GM19468 (cell line): ENCODE measurements around the gene ELMO1.
"Not testable (repeated sequence)": the region's sequence is repeated elsewhere in the genome, so short reads cannot be mapped to it uniquely, and the experiment has no call there.

ENCODE experiments used
- ATAC-seq: cut with Tn5 transposase; IDR thresholded peaks from one replicate; pipeline ENCODE4 v1.9.1; 2021; ENCODE audit warnings: mild to moderate bottlenecking, moderate library complexity, moderate number of reproducible peaks; ENCODE audit not compliant: unreplicated experiment; ENCODE audit errors: extremely low read depth

ELMO1 gene

DNA sequence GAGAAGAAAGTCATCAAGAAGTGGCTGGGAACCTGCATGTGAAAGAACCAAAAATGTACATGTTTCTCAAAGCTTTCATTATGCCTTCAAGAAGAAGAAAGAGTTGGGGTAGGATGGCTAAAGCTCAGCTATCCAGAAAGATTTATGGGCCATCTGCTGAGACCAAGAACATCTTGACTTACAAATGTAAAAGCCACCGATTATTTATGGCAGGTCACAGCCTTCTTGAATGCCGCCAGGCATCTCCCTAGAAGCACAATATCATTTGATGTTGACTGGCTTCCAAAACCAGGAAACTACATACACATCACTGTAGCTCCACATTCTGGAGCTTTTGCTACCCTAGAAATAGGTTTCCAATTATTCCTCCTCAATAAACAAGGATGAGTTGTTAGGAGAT is 470.2 kb downstream of the ELMO1 start:
- no peak for ATAC-seq

DNA sequence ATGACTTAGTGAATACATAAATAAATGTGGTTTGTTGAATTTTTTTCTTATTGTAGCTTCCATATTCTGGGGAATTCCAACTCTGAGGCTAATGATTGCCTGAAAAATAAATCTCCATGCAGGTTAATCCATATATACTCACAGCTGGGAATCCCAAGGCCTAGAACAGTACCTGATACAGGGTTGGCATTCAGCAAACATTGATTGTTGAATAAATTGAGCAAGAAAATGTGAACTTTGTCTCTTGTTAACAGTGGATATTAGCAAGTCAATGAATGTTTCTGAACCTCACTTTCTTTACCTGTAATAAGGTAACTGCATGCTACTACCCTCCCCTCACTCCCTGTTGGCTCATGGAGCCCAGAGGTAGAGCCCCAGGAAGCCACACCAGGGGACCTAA is 470.8 kb downstream of the ELMO1 start:
- no peak for ATAC-seq

DNA sequence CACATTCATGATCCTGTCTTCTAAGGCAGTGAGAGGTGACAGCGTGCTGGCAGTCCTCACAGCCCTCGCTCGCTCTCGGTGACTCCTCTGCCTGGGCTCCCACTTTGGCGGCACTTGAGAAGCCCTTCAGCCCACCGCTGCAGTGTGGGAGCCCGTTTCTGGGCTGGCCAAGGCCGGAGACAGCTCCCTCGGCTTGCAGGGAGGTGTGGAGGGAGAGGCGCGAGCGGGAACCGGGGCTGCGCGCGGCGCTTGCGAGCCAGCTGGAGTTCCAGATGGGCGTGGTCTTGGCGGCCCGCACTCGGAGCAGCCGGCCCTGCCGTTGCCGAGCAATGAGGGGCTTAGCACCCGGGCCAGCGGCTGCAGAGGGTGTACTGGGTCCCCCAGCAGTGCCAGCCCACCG is 475.1 kb downstream of the ELMO1 start:
- ATAC-seq: not testable (repeated sequence)

DNA sequence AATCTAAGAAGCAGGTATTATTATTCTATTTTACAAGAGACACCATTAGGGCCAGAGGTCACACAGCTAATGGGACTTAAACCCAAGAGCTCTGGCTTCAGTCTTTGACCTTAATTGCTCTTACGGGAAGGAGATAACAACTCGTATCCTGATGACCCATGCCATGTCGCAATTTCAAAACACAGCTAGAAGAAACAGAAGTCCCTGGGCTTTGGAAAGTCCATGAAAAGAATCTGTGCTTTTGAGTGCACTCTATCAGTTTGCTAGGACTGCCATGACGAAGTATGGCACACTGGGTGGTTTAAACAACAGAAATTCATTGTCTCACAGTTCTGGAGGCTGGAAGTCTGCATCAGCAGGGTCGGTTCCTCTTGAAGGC is 476.5 kb downstream of the ELMO1 start:
- no peak for ATAC-seq

DNA sequence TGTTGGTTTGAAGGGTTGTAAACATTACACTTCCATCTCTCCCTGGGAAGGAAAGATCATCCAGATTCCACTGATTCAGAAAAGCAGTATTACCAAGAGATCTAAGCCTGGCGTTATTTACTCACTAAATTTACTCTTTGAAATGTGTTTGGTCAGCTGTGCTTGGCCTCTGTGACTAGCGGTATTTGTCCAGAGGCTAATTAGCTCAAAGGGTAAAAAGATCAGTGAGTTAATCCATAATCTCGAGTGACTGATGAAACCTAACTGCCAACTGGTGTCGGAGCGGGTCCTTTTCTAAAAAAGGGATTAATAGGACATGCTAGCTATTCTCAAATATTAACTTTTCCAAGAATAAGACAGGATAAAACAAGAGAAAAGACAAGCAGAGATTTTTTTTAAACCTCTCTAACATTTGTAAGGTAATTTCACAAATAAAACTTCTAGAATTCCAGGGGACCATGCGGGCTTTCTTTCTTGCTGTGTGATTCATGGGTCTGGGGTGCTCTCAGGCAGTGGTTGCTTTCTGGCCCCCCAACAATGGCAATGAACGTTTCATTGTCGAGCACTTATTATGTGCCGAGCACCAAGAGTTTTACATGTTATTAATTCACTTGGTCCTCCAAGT is 477.0 kb downstream of the ELMO1 start:
- no peak for ATAC-seq

DNA sequence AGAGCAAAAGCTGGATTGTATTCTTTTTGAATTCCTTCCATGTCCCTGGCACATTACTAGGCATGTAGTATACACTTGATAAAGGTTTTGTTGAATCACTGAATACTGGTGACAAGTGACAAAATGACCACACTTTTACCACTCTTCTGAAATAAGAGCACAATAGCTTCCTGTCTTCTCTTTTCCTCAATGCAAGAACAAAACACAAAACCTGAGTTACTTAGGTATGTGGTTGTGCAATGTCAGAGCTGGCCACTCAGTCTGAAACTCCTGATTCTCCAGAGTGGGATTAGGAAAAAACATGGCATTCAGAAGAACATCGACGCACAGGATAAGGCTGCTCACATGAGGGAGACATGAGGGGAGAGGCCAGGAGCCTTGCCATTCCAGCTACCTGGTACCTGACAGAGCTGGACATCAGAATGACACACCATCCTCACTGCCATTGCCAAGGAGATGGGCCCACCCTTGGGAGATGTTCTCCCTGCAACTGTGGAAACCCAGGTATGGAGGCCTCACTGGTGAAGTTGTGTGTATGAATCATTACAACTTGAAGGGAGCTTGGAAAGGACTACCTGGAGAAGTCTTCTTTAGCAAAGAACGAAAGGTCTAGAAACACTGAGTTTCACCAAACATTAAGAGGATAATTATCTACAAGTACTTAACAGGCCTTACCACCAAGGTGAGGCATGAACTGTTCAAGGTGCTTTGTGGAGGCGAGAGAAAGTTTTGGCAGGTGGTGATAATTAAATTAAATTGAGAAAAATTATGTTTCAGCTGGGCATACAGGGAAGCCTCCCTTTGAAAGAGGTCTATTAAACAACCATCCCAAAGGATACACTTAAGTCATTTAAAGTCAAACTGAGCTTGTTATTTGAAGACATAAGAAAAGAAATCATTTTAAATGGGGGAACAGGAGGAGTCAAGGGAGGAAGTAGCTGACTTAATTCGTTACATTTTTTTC is 477.8 kb downstream of the ELMO1 start:
- no peak for ATAC-seq

DNA sequence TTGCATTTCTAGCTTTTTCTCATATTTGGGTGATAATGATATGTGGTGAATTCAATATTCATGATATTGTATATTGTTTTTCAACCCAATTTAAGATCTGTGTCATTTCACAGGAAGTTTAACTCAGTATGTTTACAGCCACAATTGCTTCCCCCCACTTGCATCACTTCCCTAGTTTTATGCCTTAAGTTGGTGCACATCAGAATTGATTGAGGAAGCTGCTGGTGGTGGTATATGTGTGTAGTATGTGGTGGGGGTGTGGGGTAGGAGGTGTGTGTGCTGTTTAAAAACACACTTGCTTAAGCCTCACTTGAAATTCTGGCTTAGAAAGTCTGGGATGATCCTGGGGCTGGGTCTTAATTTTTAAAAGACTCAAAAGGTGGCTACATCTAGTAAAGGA is 479.3 kb downstream of the ELMO1 start:
- ATAC-seq: no peak

DNA sequence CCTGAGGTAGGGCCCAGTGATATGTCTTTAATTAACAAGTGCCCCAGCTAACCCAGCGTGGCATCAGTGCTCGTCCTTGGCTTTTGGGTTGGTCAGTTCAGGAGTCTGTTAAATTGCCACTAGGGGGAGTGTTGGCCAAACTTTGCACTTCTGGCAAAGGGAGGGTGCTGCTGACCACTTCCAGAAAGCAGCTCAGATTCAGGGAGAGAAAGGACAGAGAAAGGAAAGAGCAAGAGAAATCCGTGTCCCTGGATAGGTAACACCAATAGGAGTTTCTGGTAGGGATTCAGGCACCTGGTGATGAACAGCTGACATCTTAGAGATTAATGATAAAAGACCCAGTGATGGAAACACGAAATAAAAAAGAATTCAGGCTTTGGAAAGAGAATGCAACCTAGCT is 481.3 kb downstream of the ELMO1 start:
- ATAC-seq: no peak

DNA sequence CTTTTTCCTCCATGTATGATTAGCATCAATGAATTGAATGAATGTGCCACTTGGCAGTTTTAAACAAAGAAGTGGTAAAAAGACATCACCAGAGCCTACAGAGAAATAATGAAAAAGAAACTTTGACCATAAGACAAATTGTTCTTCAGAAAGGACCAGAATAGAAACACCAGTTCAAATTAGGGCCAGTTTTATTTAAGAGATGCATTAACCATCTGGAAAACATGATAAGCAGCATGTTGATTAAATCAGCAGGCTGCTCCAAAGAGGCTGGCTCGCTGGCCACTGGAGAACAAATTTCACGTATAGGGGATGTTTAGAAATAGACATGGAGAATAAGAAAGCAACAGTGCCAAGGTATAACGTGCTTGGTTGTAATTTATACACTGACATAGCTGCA is 482.0 kb downstream of the ELMO1 start:
- no peak for ATAC-seq

DNA sequence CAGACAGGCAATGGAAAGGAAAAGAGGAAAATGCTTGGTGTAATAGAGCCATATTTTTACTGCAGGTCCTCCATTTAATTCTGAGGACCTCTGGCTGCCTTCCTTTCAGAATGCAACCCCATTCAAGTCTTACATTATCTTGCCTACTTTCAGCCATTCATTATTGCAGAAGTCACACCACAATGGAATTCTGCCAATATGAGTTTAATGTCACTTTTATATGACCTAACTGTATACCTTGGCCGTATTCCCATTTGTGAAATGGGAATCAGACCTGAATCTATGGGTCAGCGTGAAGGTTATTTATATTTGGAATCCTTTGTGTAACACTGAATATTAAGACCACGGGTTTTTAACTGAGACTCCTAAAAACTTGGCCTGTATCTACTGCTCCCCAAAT is 482.6 kb downstream of the ELMO1 start:
- no peak for ATAC-seq

DNA sequence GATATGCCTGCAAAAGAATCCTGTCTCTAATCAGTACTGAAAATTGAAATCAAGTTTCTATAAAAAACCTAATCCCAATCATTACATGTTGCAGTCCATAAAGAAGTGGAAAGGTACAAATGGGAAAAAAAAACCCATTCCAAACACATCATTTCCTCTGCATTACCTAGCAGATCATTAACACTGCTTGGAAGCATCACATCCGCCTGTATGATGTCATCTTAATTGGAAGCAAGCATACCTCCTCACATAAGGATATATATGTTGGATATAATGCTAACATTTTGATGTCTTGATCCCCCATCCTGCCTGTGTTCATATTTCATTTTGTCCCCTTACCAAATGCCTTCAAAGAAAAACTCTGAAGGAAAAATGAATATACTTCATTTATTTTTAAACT is 483.0 kb downstream of the ELMO1 start:
- no peak for ATAC-seq

DNA sequence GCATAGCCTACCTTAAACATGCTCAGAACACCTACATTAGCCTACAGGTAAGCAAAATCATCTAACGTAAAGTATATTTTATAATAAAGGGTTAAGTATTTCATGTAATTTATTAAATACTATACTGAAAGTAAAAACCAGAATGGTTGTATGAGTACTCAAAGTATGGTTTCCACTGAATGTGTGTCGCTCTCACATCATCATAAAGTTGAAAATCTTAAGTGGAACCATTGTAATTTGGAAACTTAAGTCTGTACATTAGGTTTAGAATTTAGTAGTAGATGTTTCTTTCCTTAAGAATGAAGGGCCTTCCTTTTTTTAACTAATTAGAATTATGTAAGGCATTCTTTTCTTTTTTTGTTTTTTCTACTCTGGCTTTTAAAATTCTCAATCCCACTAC is 484.4 kb downstream of the ELMO1 start:
- ATAC-seq: no peak

DNA sequence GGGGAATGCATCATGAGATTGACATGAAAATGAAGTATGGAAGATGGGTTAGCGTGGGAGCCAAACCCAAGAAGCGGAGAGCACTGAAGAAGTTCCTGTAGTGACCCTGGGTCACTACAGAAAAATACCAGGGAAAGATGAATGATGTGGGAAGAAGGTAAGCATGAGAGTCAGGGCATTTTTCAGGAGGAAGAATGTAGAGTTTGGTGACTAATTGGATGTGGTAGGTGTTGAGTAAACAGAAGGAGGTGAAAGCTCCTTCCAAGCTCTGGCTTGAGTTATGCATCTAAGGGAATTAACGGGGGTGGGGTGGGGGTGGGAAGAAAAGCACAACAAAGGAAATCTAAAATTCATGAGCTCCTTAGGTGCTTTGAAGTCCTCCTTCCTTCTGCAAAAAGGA is 486.3 kb downstream of the ELMO1 start:
- no peak for ATAC-seq

DNA sequence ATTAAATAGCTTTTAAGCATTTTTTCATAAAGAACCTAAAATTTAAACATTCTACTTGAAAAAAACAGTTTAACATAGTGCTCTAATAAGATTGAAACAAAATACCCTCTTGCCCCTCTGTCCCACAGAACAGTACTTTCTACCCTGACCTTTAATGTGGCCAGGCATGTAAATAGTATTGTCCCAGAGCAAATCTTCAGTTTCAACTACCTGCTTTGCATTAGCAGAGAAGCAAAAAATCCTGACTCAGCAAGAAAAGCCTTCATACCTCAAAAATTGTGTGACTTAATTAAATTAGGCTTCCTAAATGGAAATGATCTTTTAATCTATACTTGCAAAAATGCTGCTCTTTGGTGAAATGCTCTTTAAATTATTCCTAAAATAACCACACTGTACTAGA is 487.0 kb downstream of the ELMO1 start:
- ATAC-seq: no peak

DNA sequence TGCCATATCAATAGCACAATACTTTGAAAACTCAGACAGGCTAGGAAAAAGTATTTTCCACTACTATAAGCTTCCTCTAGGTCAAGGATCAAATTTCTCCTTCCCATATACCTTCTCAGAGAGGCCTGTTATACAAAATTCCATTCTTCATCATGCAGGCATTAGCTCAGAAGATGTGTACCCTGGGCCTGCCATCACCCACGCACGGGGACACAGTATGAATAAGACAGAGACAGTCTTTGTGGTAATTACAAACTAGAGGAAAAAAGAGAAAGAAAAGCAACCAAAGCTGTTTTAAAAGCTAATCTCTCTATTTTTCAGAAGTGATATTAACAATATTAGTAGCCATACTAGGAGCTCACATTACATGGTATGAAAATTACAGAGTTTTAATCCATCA is 487.6 kb downstream of the ELMO1 start:
- no peak for ATAC-seq

DNA sequence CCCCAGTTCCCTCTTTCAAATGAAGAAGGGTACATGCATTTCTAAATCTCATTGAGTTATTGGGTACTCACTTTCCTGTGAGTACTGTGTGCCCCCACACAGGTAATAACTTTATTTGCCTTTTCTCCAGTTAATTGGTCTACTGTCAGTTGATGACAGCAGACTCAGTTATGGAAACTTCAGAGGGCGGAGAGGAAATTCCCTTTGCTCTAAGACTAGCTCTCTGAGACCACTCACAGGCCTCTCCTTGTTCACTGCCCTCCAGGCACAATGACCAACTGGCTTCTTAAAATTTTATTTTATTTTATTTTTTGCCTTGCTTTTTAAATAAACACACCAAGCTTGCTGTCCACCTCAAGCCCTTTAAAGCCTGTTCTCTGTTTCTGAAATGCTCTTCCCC is 488.6 kb downstream of the ELMO1 start:
- ATAC-seq: no peak

DNA sequence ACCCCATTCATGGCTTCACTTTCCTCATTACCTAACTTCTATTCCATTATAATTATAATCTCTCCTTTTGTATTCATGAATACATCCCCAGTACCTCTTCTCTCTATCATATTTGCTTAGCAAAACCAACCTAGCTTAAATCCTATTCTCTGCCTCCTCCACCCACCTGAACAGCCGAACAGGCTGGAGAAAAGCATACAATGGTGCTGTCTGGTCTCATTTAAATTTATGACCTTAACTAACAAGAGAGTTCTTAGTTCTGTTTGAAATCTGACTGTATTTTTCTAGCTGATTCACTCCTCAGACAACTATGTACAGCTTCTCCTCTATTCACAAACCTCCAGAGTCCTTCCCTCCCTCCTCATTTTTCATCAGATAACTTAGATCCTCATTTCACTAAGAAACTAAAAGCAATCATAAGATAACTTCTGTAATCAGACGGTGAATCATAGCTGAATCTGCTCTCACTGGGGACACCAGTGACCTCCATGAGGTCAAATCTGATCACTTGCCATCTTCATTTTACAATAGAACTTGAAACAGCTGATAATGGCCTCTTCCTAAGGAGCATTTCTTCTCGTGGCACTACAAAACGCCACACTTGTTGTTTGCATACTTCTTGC is 490.4 kb downstream of the ELMO1 start:
- ATAC-seq: no peak

DNA sequence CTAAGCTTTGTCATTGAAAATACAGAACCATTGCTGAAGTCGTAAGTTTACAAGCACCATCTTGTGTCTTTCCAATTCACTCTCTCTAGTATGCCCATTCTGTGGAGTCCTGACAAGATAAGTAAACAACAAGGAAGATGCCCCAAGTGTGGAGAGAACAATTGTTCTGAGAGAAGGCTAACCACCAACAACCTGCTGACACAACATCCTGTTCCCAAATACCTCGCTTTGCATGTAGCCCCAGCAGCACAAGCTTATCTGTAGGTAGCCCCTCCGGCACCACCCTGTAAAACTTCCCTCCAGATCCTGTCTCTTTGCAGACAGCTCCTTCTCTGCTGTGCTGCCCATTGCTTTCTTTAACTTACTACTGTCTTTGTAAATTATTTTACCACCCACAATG is 491.0 kb downstream of the ELMO1 start:
- ATAC-seq: no peak

DNA sequence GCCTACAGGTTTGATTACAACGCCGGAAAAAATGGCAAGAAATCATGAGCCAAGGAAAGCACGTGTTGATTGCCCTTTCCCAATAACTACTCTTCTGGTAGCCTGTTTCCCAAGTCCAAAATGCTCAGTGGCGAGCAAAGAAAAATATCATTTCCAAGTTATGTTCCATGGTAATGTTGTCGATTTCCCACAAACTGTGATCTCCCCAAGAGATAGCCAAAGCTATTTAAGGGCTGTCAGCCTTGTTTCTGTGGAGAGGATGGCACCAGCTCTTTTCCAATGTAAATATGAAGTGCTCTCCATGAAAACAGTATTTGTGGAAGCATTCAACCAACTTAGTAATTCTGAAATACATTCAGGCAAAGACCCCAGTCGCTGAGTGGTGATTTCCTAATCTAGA is 491.9 kb downstream of the ELMO1 start:
- ATAC-seq: no peak

DNA sequence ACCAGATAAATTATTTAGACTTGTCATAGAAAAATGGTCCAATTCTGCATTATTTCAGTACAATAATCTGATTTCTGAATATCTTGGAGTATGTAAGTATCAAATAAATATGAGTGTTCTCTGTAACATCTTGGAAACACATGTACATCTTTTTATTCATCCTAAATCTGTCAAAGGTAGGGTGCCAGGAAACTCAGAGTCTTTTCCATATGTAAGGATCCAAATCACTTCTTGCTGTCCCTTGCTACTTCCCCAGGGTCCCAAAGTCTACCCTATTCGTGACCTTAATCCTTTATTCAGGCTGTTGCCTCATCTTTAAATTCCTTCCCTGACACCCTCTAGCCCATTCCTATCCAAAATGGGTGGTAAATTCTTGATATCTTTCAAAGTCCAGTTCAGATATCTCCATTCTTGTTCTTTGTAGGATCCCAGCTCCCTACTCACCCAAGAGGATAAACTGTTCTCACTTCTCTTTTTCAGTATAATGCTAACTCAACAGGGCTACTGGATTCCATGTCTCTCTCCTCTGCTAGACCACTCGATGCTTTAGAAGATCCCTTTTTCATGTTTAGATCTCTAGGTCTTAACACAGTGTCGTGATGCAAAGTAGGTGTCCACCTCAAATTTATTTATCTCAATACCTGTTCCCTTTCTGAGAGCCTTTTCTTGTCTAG is 493.1 kb downstream of the ELMO1 start:
- no peak for ATAC-seq

DNA sequence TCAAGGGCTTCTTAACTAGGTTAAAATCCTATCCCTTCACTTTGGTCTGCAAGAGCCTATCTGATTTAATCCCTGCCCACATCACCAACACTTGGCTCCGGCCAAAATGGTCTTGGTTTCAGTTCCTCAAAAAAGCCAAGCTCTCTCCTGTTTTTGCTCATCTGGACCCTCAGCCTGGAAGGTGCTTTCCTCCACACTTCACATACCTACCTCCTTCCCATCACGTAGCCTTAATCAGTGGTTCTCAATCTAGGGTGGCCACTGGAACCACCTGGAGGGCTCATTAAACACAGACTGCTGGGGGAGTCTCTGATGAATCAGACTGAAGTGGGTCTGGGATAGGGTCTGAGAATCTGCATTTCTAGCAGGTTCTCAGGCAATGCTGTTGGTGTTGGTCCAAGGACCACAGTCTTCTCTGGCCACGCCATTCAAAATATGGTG is 497.4 kb downstream of the ELMO1 start:
- peak; percentile 97 for ATAC-seq
